Fibroblast of upper back skin (primary cell): ENCODE results near the gene NAA50.

ENCODE experiments used
- DNase-seq: peaks from one replicate; pipeline ENCODE4 v3.0.0-alpha.2; 2013

The NAA50 gene

GRCh38 chr3:113745756-113746547, at the start of gene NAA50:
Gene NAA50 (minus strand): TSS chr3:113746249. CDS start chr3:113745949, 300 bp downstream.
- peak; percentile 93 for DNase-seq

- no peak for DNase-seq
Observed at GRCh38 chr3:113795693-113796092, 49.6 kb upstream of the NAA50 start.

GRCh38 chr3:113794526-113794925, 48.5 kb upstream of the NAA50 start:
- no peak for DNase-seq

GRCh38 chr3:113791381-113791780, 45.3 kb upstream of the NAA50 start:
- DNase-seq: no peak

- peak; percentile 5 for DNase-seq
Observed at GRCh38 chr3:113783980-113784379, 37.9 kb upstream of the NAA50 start.

- peak; percentile 98 for DNase-seq
Observed at GRCh38 chr3:113783463-113783862, 37.4 kb upstream of the NAA50 start.

GRCh38 chr3:113776564-113776963, 30.5 kb upstream of the NAA50 start:
- no peak for DNase-seq

- no peak for DNase-seq
Observed at GRCh38 chr3:113775516-113775915, 29.5 kb upstream of the NAA50 start.

GRCh38 chr3:113773381-113773780, 27.3 kb upstream of the NAA50 start:
- peak; percentile 56 for DNase-seq

- DNase-seq: no peak
Observed at GRCh38 chr3:113771993-113772392, 25.9 kb upstream of the NAA50 start.

- DNase-seq: peak; percentile 52
Observed at GRCh38 chr3:113769551-113769950, 23.5 kb upstream of the NAA50 start.

- no peak for DNase-seq
Observed at GRCh38 chr3:113764698-113765097, 18.6 kb upstream of the NAA50 start.

GRCh38 chr3:113758389-113759024, 12.5 kb upstream of the NAA50 start:
- peak; percentile 67 for DNase-seq

GRCh38 chr3:113754494-113755159, 8.6 kb upstream of the NAA50 start:
- no peak for DNase-seq

- DNase-seq: no peak
Observed at GRCh38 chr3:113753376-113753985, 7.4 kb upstream of the NAA50 start.

- DNase-seq: no peak
Observed at GRCh38 chr3:113751141-113751540, 5.1 kb upstream of the NAA50 start.

GRCh38 chr3:113747283-113748046, 1.4 kb upstream of the NAA50 start:
- no peak for DNase-seq

- peak; percentile 95 for DNase-seq
Observed at GRCh38 chr3:113746548-113747282, 666 bp upstream of the NAA50 start, which contains the start of gene ATP6V1A. Gene ATP6V1A (plus strand): TSS chr3:113747035. CDS start chr3:113778754, 31,719 bp downstream.

- DNase-seq: peak; percentile 85
Observed at GRCh38 chr3:113744941-113745755, 901 bp downstream of the NAA50 start.

GRCh38 chr3:113743006-113743630, 2.9 kb downstream of the NAA50 start:
- no peak for DNase-seq
